HG03442 (cell line): Measurements from ENCODE around the gene KRTAP5-5.
"Not testable (repeated sequence)": the region's sequence is repeated elsewhere in the genome, so short reads cannot be mapped to it uniquely, and the experiment has no call there.

Source experiments
- ATAC-seq: cut with Tn5 transposase; IDR thresholded peaks from one replicate; pipeline ENCODE4 v1.9.1; 2021; ENCODE audit warnings: mild to moderate bottlenecking, moderate library complexity; ENCODE audit not compliant: unreplicated experiment

KRTAP5-5 gene

DNA sequence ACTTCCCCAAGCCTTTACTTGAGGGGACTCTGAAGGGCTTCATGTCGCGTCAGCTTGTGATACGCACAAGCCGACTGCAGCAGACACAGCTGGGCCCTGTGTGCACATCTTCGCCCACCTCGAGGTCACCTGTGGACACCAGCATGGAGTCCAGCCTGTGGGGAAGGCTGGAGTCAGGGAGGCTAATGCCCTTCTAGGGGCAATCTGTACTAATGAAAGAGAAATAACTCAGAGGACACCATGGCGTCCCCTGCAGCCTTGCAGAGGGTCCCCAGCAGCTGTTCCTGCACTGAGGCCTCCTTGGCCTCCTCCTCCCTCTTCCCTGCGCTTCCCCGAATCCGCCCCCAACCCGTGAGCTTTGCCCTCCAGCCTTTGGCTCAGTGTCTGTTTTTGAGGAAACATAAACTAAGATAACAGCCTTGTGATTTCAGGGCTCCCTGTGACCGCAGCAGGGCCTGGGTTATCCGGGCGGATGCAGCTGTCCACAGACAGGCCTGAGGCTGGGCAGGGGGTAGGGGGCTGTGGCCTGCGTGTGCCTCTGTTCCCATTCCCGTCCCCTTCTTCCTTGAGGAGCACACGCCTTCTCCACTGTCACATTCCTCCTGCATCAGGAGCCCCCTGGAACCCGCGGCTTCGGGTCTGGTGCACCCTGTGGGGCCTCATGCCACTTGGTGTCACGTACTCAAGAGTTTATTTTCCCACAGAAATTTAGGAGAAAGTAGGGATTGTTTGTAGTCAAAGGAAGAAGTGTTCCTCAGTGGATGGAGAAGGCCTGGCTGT is 25.0 kb downstream of the KRTAP5-5 start:
- no peak for ATAC-seq

- ATAC-seq = no peak
These were observed 25.8 kb downstream of the KRTAP5-5 start for GRCh38 chr11:1655168-1656060.

DNA sequence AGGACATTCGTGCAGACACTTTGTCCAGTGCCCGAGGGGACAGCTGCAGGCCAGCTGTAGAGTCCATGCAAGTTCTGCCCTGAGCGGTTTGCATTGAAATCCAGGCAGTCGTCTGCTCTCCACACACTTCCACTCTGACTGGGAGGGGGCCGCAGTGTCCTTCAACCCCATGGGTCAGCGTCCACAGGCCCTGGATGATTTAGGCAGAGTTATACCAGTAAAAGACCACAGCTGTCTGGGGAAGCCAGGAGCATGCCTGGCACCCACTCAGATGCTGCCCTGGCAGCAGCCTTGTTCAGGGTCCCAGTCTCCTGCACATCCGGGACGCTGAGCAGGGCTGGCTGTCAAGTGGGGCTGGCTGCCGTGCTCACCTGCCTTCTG is 26.5 kb downstream of the KRTAP5-5 start:
- ATAC-seq = no peak

DNA sequence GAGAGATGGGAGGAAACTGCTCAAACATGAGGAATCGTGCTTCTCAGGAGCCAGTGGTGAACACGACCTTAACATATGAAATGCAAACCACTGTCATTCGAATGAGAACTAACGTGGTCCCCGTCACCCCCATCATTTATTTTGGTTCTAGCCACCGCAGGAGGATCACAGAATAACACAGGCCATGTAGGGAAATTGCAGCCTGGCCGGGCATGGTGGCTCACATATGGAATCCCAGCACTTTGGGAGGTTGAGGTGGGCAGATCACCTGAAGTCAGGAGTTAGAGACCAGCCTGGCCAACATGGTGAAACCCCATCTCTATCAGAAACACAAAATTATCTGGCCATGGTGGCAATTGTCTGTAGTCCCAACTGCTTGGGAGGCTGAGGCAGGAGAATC is 27.1 kb downstream of the KRTAP5-5 start:
- no peak for ATAC-seq

DNA sequence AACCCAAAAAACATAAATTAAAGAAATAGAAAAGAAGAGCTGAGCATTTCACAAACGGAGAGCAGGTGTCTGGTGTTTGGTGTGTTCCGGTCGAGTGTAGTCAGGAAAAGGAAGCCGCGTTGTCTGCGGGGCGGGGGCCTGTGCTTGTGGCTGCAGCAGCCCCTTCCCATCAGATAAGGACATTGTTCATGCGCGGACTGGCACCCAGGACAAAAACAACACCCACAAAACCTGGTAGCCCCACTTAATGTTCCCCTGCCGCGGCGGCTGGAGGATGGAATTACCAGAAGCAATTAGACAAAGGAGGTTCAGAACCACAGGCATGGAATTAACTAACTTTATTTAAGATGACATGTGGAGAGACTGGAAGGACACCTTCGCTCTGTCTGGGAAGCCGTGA is 29.9 kb downstream of the KRTAP5-5 start:
- no peak for ATAC-seq

GRCh38 chr11:1660111-1660867 is 30.7 kb downstream of the KRTAP5-5 start:
- no peak for ATAC-seq

DNA sequence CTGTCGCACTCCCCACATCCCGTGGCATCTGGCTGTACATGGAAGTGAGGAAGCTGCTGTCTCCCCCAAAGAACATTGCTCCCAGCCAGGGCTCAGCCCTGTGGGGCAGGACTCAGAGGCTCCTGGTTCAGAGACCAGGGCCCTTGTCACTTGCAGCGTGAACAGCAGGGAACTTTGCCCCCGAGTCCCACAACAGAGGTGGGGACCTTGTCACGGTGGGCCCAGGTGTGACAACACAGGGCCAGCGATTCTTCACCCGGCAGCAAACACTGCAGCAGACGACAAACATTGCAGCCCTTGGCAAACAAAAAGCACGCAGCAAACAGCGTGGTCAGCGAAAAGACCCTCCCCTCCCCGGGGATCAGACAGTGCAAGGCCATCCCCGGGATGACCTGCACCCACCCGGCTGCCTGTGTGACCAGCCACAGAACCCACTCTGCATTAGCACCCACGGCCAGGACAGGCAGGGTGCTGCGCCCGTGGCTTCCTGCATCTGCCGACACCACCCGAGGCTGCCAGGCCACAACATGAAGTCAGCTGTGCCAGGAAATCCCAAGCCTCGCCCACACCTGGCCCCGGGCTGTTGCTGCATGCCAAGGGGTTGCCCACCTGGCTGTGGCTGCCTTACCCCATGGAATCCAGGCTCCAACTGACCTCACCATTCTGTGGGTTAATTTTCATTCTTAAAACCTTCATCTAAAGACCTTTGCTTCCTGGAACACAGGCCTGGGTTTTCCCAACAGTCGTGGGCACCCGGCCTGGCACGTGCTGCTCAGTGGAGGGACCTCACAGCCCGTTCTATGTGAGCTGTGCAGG is 32.1 kb downstream of the KRTAP5-5 start:
- ATAC-seq = not testable (repeated sequence)

DNA sequence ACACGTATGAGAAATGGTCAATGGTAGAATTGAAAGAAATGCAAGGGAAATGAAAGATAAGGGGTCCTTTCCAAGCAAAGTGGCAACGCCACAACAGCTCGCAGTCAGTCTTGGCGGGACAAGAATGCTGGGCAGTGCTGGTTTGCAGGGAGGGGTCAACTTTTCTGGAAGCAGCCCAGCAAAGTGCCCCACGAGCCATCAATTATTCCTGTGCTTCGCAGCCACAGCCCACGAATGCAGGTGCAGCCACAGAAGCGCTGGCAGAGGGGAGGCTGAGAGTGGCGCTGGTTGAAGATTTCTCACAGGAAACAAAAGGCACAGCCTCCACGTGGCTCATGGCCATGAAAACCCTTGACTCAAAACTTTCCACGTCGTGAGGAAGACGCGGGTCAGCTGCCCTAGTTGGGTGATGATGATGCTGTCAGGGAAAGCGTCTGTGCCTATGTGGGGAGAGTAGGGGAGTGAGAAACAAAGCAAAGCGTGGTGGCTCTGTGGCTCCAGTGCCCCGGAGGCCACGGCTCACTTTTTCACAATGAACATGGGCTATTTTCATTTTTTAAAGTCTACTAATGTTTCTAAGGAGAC is 33.2 kb downstream of the KRTAP5-5 start:
- ATAC-seq = not testable (repeated sequence)

DNA sequence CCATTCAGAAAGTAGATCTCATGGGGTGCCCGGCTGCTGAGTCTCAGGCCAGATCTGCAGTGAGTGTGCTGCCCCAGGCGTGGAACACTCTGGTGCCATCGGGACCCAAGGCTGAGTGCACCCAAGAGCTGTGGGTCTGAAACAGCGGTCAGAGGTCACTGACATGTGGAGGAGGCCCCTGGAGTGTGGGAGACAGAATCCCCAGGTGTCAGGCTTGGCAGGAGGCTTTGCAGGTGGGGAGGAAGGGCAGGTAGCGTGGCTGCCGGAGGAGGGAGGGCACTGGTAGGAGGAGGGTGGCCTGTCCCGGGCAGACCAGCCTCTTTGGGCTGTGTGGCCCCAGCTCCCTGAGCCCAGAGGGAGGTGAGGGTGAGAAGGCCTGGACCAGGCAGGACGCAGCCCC is 35.7 kb downstream of the KRTAP5-5 start:
- ATAC-seq = no peak

DNA sequence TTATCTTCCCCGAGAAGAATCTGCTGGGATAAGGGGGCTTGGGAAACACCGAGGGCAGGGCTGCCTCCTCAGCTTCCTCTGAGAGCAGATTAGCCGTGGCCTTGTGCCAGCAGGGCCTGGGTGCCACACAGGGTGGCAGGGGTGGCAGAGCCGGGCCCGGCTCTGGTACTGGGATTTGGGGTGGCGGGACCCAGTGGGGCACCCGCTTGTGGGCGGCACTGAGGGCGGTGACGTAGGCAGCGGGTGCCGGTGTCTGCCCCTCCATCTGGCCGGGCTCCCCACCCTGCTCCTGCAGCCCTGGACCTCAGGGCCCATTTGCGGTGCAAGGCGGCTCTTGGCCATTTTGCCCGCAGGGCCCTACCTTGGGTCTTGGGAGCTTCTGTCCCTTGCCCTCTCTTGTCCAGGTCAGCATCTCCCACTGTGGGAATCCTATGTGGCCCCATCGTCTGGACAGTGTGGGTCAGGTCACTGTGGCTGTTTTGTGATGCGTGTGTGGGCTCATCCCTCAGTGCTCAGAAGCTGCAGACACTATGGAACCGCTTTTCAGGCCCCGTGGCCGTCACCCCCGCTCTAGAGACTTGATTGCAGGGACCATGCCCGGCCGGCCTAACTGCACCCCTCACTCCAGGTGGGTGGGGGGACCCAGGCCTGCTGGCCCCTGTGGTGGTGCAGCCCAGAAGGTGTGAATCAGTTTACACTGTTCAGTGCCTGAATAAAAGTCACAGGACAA is 37.7 kb downstream of the KRTAP5-5 start:
- no peak for ATAC-seq

DNA sequence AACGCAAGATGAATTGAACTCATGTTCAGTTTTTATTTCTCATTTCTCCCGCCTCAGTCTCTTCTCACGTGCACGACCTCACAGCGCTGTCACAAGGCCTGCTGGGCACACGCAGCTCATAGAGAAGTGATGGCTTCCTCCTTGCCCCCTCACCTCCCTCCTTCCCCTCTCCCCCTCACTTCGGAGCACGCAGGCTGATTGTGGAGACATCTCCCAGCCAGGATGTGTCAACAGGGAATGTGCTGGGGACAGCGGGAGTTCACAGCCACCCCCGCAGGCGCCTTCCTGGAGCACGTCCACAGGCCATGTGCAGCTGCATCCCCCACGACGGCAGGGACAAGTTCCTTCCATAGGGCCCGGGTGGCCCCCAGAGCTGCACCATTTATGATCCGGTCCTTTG is 38.3 kb downstream of the KRTAP5-5 start:
- ATAC-seq = no peak

DNA sequence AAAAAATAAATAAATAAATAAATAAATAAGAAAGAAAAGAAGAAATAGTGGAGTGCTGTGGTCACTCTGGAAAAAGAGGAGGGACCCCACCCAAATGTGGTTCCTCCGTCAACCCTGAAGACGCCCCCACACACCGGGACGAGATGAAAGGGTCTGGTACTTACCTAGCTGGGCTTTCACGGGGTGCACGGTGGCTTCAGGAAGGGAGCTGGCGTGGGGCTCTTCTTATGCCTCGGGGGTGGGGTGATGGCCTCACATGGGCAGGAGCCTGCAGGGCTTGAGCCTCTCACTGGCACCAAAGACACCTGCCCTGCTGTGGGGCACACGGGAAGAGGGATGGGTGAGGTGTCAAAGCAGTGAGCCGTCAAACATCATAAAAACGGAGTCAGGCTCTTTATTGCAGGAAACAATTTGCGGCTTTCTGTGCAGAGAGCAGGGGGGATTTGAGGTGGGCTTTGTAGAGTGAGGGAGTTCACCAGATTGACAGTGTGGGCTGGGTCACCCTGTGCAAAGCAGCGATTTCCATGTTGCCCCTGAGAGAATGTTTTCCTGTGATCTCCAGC is 39.4 kb downstream of the KRTAP5-5 start:
- no peak for ATAC-seq

GRCh38 chr11:1669546-1670218 is 40.1 kb downstream of the KRTAP5-5 start:
- ATAC-seq = no peak

- ATAC-seq = not testable (repeated sequence)
These were observed 40.9 kb downstream of the KRTAP5-5 start for GRCh38 chr11:1670457-1670856.

DNA sequence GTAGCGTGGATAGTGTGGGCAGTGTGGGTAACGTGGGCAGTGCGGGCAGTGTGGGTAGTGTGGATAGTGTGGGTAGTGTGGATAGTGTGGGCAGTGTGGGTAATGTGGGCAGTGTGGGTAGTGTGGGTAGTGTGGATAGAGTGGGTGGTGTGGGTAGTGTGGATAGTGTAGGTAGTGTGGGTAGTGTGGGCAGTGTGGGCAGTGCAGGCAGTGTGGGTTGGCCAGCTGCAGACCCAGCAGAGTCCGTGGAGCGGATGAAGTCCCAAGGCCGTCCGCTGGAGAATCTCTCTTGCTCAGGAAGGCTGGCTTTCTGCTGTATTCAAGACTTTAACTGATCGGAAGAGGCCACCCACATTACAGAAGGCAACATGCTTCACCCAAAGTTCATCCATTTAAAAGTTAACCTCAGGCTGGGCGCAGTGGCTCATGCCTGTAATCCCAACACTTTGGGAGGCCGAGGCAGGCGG is 41.4 kb downstream of the KRTAP5-5 start:
- no peak for ATAC-seq

DNA sequence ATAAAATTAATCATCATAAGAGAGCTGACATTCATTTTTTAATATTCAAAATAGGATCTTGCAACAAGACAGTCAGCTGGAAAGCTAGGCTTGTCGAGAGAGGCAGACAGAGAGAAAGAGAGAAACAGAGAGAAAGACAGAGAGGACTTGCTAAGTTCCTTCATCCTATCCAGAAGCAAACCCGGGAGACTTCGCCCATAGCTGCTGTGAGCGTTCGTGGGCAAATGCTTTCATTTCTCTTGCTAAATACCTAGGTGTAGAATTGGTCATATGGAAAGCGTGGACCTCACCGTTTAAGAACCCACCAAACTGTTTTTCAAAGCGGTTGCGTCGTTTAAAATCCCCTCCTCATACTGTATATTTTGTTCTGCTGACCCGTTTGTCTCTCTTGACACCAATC is 42.1 kb downstream of the KRTAP5-5 start:
- no peak for ATAC-seq

GRCh38 chr11:1672613-1673350 is 43.2 kb downstream of the KRTAP5-5 start:
- ATAC-seq = no peak
